DOHH2 (cell line): ENCODE data around the gene ZMYND8.

ENCODE experiments used
- EZH2phosphoT487 ChIP-seq: fragments of 200-600 bp; sonication (generic); IDR thresholded peaks from 2 replicates; pipeline ENCODE4 v1.6.1; 2017; ENCODE audit warnings: borderline replicate concordance, mild to moderate bottlenecking, antibody characterized with exemption, low read length, moderate library complexity, mixed read lengths
- TF ChIP-seq, protein P1 (sequence below): fragments of 200-600 bp; sonication (generic); IDR thresholded peaks from one replicate; pipeline ENCODE4 v1.5.1; 2014; ENCODE audit warnings: antibody characterized with exemption, mild to moderate bottlenecking, low read depth, low read length; ENCODE audit not compliant: poor library complexity, severe bottlenecking

DNA sequence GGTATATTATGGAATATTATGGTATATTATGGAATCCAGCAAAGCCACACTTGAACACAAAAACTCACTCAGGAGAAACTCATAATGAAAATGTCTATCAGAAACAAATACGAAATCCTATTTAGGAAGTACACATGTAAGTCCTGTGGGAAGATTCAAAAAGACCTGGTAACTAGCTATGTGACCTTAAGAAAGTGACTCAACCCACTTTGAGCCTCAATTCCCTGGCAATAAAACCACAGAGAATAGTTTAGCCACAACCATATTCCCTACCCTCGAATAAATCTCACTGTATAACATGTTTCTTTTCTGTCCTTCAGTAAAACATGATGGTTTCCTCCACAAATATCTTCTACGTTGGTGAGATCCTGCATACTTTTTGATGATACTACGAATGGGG is 56.4 kb downstream of the ZMYND8 start:
- TF ChIP-seq, protein P1, sequence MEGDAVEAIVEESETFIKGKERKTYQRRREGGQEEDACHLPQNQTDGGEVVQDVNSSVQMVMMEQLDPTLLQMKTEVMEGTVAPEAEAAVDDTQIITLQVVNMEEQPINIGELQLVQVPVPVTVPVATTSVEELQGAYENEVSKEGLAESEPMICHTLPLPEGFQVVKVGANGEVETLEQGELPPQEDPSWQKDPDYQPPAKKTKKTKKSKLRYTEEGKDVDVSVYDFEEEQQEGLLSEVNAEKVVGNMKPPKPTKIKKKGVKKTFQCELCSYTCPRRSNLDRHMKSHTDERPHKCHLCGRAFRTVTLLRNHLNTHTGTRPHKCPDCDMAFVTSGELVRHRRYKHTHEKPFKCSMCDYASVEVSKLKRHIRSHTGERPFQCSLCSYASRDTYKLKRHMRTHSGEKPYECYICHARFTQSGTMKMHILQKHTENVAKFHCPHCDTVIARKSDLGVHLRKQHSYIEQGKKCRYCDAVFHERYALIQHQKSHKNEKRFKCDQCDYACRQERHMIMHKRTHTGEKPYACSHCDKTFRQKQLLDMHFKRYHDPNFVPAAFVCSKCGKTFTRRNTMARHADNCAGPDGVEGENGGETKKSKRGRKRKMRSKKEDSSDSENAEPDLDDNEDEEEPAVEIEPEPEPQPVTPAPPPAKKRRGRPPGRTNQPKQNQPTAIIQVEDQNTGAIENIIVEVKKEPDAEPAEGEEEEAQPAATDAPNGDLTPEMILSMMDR = no peak
- TF ChIP-seq EZH2phosphoT487 = no peak
